GM10248 (cell line): ENCODE data around the gene MPHOSPH10.
"Not testable (repeated sequence)": the region's sequence is repeated elsewhere in the genome, so short reads cannot be mapped to it uniquely, and the experiment has no call there.

Source experiments
- CTCF ChIA-PET: fragments of 300-600 bp; sonication (Branson Sonifier 250); formaldehyde crosslinking; extraction: SDS; loops from one replicate; lab custom pipeline; 2021; ENCODE audit warnings: antibody characterized with exemption; lab: Yijun Ruan, JAX
- POLR2A ChIA-PET: fragments of 350-650 bp; sonication (Branson Sonifier 250); formaldehyde crosslinking; extraction: SDS; loops from one replicate; lab custom pipeline; 2020; ENCODE audit warnings: antibody characterized with exemption; lab: Yijun Ruan, JAX
- DNase-seq: peaks from one replicate; pipeline ENCODE4 v3.0.0; 2012; ENCODE audit errors: extremely low spot score
- CTCF ChIP-seq: IDR thresholded peaks from 2 replicates; pipeline ENCODE4 v1.5.1; 2012; ENCODE audit warnings: mild to moderate bottlenecking, low read depth; ENCODE audit errors: extremely low read depth, missing control alignments, control extremely low read depth

MPHOSPH10 gene

GRCh38 chr2:71100195-71100964 is 30.1 kb upstream of the MPHOSPH10 start:
- peak; percentile 61 for DNase-seq
- ChIA-PET CTCF (interaction anchor here (0.7 to 5.2 kb wide), 33 partner anchors 9 to 412 kb away, joined by 3 to 44 read pairs (median 5); partner anchors contain the start of genes MCEE and NAGK), POLR2A (no interaction called here)
- TF ChIP-seq CTCF = peak; percentile 72

- TF ChIP-seq CTCF = no peak
- no peak for DNase-seq
- ChIA-PET POLR2A (no interaction called here), CTCF (interaction anchor here (1.3 to 5.2 kb wide), 14 partner anchors 9 to 411 kb away, joined by 3 to 44 read pairs (median 8); partner anchors contain the start of genes MCEE and NAGK)
Measured at GRCh38 chr2:71101656-71102055, 28.8 kb upstream of the MPHOSPH10 start.

GRCh38 chr2:71102981-71103681 is 27.3 kb upstream of the MPHOSPH10 start:
- TF ChIP-seq CTCF = no peak
- POLR2A ChIA-PET = interaction anchor here (1.1 kb wide), 1 partner anchor 31 kb away, joined by 3 read pairs; no protein-coding TSS in a partner anchor
- CTCF ChIA-PET = interaction anchor here (1.5 to 1.9 kb wide), 2 partner anchors 11 to 32 kb away, joined by 5 to 8 read pairs; no protein-coding TSS in a partner anchor
- DNase-seq = no peak

- DNase-seq = no peak
- POLR2A ChIA-PET = no interaction called here
- CTCF ChIA-PET = interaction anchor here (1.5 to 1.9 kb wide), 2 partner anchors 10 to 33 kb away, joined by 5 to 8 read pairs; no protein-coding TSS in a partner anchor
- no peak for TF ChIP-seq CTCF
Measured at GRCh38 chr2:71103809-71104208, 26.6 kb upstream of the MPHOSPH10 start.

- POLR2A ChIA-PET, DNase-seq: not testable (repeated sequence)
- CTCF ChIA-PET = interaction anchor here (1.1 kb wide), 1 partner anchor 11 kb away, joined by 3 read pairs; no protein-coding TSS in a partner anchor
Measured at GRCh38 chr2:71106463-71106862, 24.0 kb upstream of the MPHOSPH10 start.

- ChIA-PET CTCF (interaction anchor here (1.3 kb wide), 1 partner anchor 124 kb away, joined by 3 read pairs; no protein-coding TSS in a partner anchor), POLR2A (no interaction called here)
- no peak for TF ChIP-seq CTCF
- no peak for DNase-seq
Measured at GRCh38 chr2:71108091-71108490, 22.3 kb upstream of the MPHOSPH10 start.
